T-helper 1 cell treated with Interleukin-12 subunit alpha and Interleukin-12 subunit beta and Interleukin-4 antibody, amounts not matched to agents 30 μg/mL and 1 μg/mL, for 36 hours (primary cell): ENCODE data around the gene OR2M3.
"Not testable (repeated sequence)": the region's sequence is repeated elsewhere in the genome, so short reads cannot be mapped to it uniquely, and the experiment has no call there.

Source experiments
- H3K27ac Mint-ChIP-seq: one replicate; pipeline ENCODE4 v1.8.0; 2021; ENCODE audit warnings: mild to moderate bottlenecking, mixed read lengths
- H3K27me3 Mint-ChIP-seq: one replicate; pipeline ENCODE4 v1.8.0; 2021; ENCODE audit warnings: low read depth, mixed read lengths
- H3K36me3 Mint-ChIP-seq: one replicate; pipeline ENCODE4 v1.8.0; 2021; ENCODE audit warnings: low read depth, mixed read lengths
- H3K4me1 Mint-ChIP-seq: one replicate; pipeline ENCODE4 v1.8.0; 2021; ENCODE audit warnings: low read depth, mixed read lengths
- H3K4me3 Mint-ChIP-seq: one replicate; pipeline ENCODE4 v1.8.0; 2021; ENCODE audit warnings: mild to moderate bottlenecking, moderate library complexity, mixed read lengths
- H3K9me3 Mint-ChIP-seq: one replicate; pipeline ENCODE4 v1.8.0; 2021; ENCODE audit warnings: mixed read lengths

Gene OR2M3

DNA sequence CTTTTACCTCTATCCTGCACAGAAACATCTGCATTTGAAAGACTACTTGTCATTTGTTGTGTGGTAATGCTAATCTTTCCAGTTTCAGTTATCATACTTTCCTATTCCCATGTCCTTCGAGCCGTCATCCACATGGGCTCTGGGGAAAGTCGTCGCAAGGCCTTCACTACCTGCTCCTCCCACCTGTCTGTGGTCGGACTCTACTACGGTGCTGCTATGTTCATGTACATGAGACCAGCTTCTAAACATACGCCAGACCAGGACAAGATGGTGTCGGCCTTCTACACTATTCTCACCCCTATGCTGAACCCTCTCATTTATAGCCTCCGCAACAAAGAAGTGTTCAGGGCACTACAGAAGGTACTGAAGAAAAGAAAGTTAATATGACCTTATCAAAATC lies 42.4 kb downstream of the OR2M3 start:
- Mint-ChIP-seq H3K36me3 (no peaks in the 10 kb centered on the region), H3K4me3 (no peak overlapping the region), H3K9me3 (no peaks in the 10 kb centered on the region), H3K27ac (no peak overlapping the region), H3K4me1 (peaks cover 5% of the 10 kb centered on the region), H3K27me3 (peaks cover 7% of the 10 kb centered on the region)

DNA sequence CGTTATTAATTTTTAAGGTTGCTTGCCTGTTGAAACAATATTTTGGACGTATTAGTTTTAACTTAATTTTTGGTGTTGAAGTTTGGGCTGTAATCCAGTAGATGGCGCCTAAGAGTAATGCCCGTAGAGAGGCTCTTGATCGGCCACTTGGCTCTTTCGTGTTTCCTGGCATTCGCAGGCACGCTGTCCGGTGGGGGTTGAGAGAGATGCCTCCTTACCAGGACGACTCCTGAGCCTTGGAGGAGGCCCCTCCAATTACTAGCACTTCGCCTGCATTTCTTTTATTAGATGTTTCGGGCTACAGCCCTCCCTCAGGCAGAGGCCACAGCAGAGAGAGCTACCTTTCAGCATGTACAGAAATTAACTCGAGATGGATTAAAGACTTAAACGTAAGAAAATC lies 46.1 kb downstream of the OR2M3 start:
- Mint-ChIP-seq H3K4me1 (peaks cover 5% of the 10 kb centered on the region), H3K9me3 (no peaks in the 10 kb centered on the region), H3K27me3 (peaks cover 7% of the 10 kb centered on the region), H3K4me3 (no peak overlapping the region), H3K36me3 (no peaks in the 10 kb centered on the region), H3K27ac (no peak overlapping the region)

GRCh38 chr1:248259309-248259708 lies 62.2 kb downstream of the OR2M3 start:
- H3K36me3 Mint-ChIP-seq, H3K4me1 Mint-ChIP-seq, H3K4me3 Mint-ChIP-seq, H3K27ac Mint-ChIP-seq, H3K27me3 Mint-ChIP-seq: not testable (repeated sequence)
- H3K9me3 Mint-ChIP-seq: peaks cover 11% of the 10 kb centered on the region
